Common myeloid progenitor, CD34-positive (primary cell): ENCODE measurements around the gene HOXD3.

Experiments
- CTCF ChIA-PET: fragments of 350-600 bp; sonication (Branson Sonifier 250); formaldehyde crosslinking; loops from one replicate; lab custom pipeline; 2021; ENCODE audit warnings: antibody characterized with exemption; lab: Charles Lee
- POLR2A ChIA-PET: fragments of 350-600 bp; sonication (Branson Sonifier 250); formaldehyde crosslinking; loops from one replicate; lab custom pipeline; 2021; ENCODE audit warnings: antibody characterized with exemption; lab: Charles Lee
- DNase-seq, 3 donors: peaks; one replicate each; pipeline versions ENCODE4 v3.0.0 to v3.0.0-alpha.2; 2013
- H3K27ac ChIP-seq, 2 experiments: 1 replicate in 1 of 2; 2 replicates in 1 of 2; pipeline ENCODE4 v1.7.0; 2013; ENCODE audit warnings: inconsistent platforms in 2 of 2, low read length in 2 of 2, mild to moderate bottlenecking in 2 of 2, low read depth in 1 of 2, moderate library complexity in 1 of 2; ENCODE audit not compliant: severe bottlenecking in 2 of 2, insufficient read depth in 1 of 2, poor library complexity in 1 of 2
- H3K27me3 ChIP-seq, 5 experiments: replicated peaks in 2 of 5; 1 replicate in 3 of 5; 2 replicates in 2 of 5; pipeline versions ENCODE4 v1.6.1 to v1.7.0; 2013; ENCODE audit warnings: low read length in 4 of 5, mild to moderate bottlenecking in 2 of 5, moderate library complexity in 2 of 5, inconsistent platforms in 1 of 5; ENCODE audit not compliant: insufficient read depth in 5 of 5, control insufficient read depth in 4 of 5
- H3K36me3 ChIP-seq, 4 experiments: 1 replicate in 2 of 4; 2 replicates in 2 of 4; pipeline versions ENCODE4 v1.6.1 to v1.7.0; 2013; ENCODE audit warnings: low read length in 3 of 4, control low read depth in 1 of 4, mild to moderate bottlenecking in 1 of 4; ENCODE audit not compliant: control insufficient read depth in 4 of 4, insufficient read depth in 4 of 4
- H3K4me1 ChIP-seq, 4 experiments: 1 replicate in 3 of 4; 2 replicates in 1 of 4; pipeline versions ENCODE4 v1.6.1 to v1.7.1; 2013; ENCODE audit warnings: low read length in 3 of 4, mild to moderate bottlenecking in 3 of 4, control low read depth in 1 of 4, inconsistent platforms in 1 of 4, moderate library complexity in 1 of 4; ENCODE audit not compliant: control insufficient read depth in 4 of 4, insufficient read depth in 4 of 4; ENCODE audit errors: control extremely low read depth in 1 of 4
- H3K4me3 ChIP-seq, 7 experiments: 1 replicate in 4 of 7; 2 replicates in 3 of 7; pipeline versions ENCODE4 v1.5.1 to v1.7.0; 2013; ENCODE audit warnings: mild to moderate bottlenecking in 7 of 7, low read length in 6 of 7, moderate library complexity in 6 of 7, inconsistent platforms in 2 of 7, low read depth in 2 of 7, control low read depth in 1 of 7; ENCODE audit not compliant: insufficient read depth in 4 of 7, control insufficient read depth in 1 of 7; ENCODE audit errors: extremely low read depth in 1 of 7
- H3K9me3 ChIP-seq, 5 experiments: 1 replicate in 4 of 5; 2 replicates in 1 of 5; pipeline versions ENCODE4 v1.6.1 to v1.7.1; 2013; ENCODE audit warnings: low read length in 4 of 5, mild to moderate bottlenecking in 2 of 5, inconsistent platforms in 1 of 5, low read depth in 1 of 5, moderate library complexity in 1 of 5; ENCODE audit not compliant: control insufficient read depth in 4 of 5, insufficient read depth in 2 of 5; ENCODE audit errors: control extremely low read depth in 1 of 5
- WGBS: methylation state at CpG from one replicate; pipeline ENCODE4 v1.1.5; 2013; ENCODE audit not compliant: insufficient coverage; 5-methylcytosine and 5-hydroxymethylcytosine counted together

Gene HOXD3

DNA sequence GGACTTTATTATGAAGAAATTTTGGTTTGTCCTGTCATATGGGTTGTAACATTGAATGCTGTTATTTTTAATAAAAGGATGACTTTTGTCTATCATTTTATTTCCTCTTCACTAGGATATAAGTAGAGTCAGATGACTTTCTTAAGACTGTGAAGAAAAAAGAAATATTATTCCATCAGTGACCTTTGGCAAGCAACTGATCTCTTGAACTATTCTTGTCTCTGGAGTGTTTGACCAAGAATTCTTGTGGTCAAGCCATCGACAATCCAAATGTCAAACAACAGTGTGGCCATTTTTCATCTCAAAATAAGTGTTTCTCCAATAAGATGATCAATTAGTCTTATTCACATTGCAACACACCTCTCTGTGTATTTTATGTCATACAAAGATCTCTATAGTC is 56.3 kb downstream of the HOXD3 start:
- H3K9me3 ChIP-seq, result no peaks in the 10 kb centered on the region
- H3K4me1 ChIP-seq, result no peaks in the 10 kb centered on the region
- CTCF ChIA-PET, result interaction anchor here (1.3 kb wide), 1 partner anchor 27 kb away, joined by 3 read pairs; no protein-coding TSS in a partner anchor
- H3K4me3 ChIP-seq, result no peak overlapping the region
- no CpG with 5 or more reads among the region's 1 CpG for WGBS
- DNase-seq, result no peak
- no peaks in the 10 kb centered on the region for H3K36me3 ChIP-seq
- POLR2A ChIA-PET, result no interaction called here
- H3K27me3 ChIP-seq, result peaks cover 0 to 11% (median 2%) of the 10 kb centered on the region in 5 experiments
- no peak overlapping the region for H3K27ac ChIP-seq
